Measurements from ENCODE around the gene WNT3A. TPM values are rescaled to one million over a fixed set of nuclear protein-coding genes. Genes with fewer than 3 reads are reported as not detected.

WNT3A gene
- total and polyA plus RNA-seq, 2 donors (not counting 3 experiments of a cell fraction or from before 2014, with no cell fraction given): not detected

DNA sequence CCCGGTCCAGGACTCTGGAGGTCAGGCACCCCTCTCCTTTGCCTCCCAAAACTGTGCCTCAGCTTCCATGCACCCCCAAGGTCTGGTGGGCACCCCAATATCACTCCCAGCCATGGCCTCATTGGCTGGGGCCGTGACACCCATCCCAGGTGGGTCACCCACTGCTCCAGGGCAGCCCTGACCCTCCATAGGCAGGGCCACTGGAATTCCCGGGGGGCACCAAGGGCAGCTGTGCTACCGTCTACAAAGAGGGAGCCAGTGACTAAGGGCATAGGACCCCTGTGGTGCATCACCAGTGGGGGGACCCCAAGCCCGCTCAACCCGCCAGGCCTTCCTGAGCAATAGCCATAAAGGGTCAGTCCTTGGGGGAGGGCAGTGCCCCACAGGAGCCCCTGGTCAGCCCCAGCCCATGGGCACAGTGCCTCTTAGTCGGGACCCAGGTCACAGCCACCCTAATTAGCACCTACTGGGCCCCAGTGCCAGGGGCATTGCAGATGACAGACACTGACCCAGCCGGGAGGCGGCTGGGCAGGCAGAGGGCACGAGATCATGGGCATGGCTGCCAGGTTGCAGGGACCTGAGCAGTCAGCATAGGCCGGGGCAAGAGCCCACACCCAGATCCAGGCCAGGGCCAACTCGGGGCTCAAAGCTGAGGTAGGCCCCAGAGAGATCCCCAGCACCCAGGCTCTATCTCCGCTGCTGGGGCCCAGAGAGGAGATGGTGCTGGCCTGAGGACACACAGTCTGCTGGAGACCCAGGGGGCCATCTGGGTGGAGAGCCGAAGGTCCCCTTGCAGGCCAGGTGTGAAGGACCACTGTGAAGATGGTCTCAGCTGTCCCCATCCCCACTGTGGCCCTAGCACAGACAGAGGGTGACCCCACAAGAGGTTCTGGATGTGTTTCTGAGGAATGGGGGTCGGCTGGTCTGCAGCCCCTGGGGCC lies 56.7 kb downstream of the WNT3A start:
- intact Hi-C loops (cut with micrococcal nuclease): no loop called here
- dilution Hi-C loops (cut with MboI; ENCODE audit: extremely low pct_ligation_motif_present, low sequenced_read_pairs): no loop called here
- peaks cover 12 to 14% of the 10 kb centered on the region in 2 experiments for H3K27me3 ChIP-seq (ENCODE audit: control insufficient read depth in 2 of 2, insufficient read depth in 2 of 2, low read length in 2 of 2)
- FAIRE-seq: no peak
- no peak overlapping the region for H3K4me3 ChIP-seq (replicated peaks in 1 of 3; ENCODE audit: insufficient read depth in 1 of 3, low read depth in 1 of 3, low read length in 3 of 3)
- H3K4me2 ChIP-seq (ENCODE audit: insufficient read depth, low read length): no peak overlapping the region
- no TSS peak for BruUV-seq (replicated peaks)
- ChIA-PET CTCF (no interaction called here), POLR2A (no interaction called here)
- TF ChIP-seq GATA2 (IDR thresholded peaks at IDR 0.05; ENCODE audit: insufficient read depth, insufficient read length, low read depth, low read length) (no peak), MYC (IDR thresholded peaks at IDR 0.05; ENCODE audit: low read depth, low read length) (no peak), FOS (IDR thresholded peaks at IDR 0.05; ENCODE audit: borderline replicate concordance, insufficient read depth, low read length) (no peak), EZH2 (IDR thresholded peaks at IDR 0.05; ENCODE audit: borderline replicate concordance, low read depth, low read length, severe bottlenecking) (no peak), POLR2AphosphoS5 (IDR thresholded peaks at IDR 0.05; ENCODE audit: insufficient read depth, low read depth, low read length) (no peak), POLR2A (IDR thresholded peaks at IDR 0.05; ENCODE audit: low read depth, low read length) (no peak), MAX (IDR thresholded peaks at IDR 0.05; ENCODE audit: insufficient read depth, insufficient read length) (no peak), JUN (IDR thresholded peaks at IDR 0.05; ENCODE audit: borderline replicate concordance, insufficient read depth, insufficient read length, low read depth) (no peak)
- TF ChIP-seq, protein P1, sequence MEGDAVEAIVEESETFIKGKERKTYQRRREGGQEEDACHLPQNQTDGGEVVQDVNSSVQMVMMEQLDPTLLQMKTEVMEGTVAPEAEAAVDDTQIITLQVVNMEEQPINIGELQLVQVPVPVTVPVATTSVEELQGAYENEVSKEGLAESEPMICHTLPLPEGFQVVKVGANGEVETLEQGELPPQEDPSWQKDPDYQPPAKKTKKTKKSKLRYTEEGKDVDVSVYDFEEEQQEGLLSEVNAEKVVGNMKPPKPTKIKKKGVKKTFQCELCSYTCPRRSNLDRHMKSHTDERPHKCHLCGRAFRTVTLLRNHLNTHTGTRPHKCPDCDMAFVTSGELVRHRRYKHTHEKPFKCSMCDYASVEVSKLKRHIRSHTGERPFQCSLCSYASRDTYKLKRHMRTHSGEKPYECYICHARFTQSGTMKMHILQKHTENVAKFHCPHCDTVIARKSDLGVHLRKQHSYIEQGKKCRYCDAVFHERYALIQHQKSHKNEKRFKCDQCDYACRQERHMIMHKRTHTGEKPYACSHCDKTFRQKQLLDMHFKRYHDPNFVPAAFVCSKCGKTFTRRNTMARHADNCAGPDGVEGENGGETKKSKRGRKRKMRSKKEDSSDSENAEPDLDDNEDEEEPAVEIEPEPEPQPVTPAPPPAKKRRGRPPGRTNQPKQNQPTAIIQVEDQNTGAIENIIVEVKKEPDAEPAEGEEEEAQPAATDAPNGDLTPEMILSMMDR (IDR thresholded peaks at IDR 0.05; ENCODE audit: extremely low read depth in 1 of 2, insufficient read depth in 1 of 2, low read depth in 1 of 2, low read length in 2 of 2): no peak
- no peaks in the 10 kb centered on the region for H3K79me2 ChIP-seq (ENCODE audit: control insufficient read depth, insufficient read depth, low read length)
- H3K9ac ChIP-seq (replicated peaks; ENCODE audit: extremely low read depth, insufficient read depth, low read length): no peak overlapping the region
- H3K27ac ChIP-seq (ENCODE audit: insufficient read depth, low read depth, low read length): no peak overlapping the region
- H2AFZ ChIP-seq (ENCODE audit: low read depth, low read length): no peak overlapping the region
- no peaks in the 10 kb centered on the region for H4K20me1 ChIP-seq (replicated peaks; ENCODE audit: control insufficient read depth, extremely low read depth, insufficient read depth, low read length)
- H3K4me1 ChIP-seq (ENCODE audit: control insufficient read depth, extremely low read depth, insufficient read depth, low read length): no peaks in the 10 kb centered on the region
- no peaks in the 10 kb centered on the region for H3K9me1 ChIP-seq (replicated peaks; ENCODE audit: control insufficient read depth, extremely low read depth, insufficient read depth, low read length)
- no peaks in the 10 kb centered on the region for H3K36me3 ChIP-seq (ENCODE audit: control insufficient read depth in 2 of 2, extremely low read depth in 1 of 2, insufficient read depth in 2 of 2, low read length in 2 of 2)
- DNase-seq (ENCODE audit: low read depth, low spot score): no peak
- no peaks in the 10 kb centered on the region for H3K9me3 ChIP-seq (replicated peaks; ENCODE audit: control insufficient read depth, insufficient read depth, low read length)

Data from endothelial cell of umbilical vein (primary cell).